H1 (cell line): ENCODE results near the gene AZGP1. TPM values are rescaled to one million over a fixed set of nuclear protein-coding genes. Genes with fewer than 3 reads are reported as not detected.

ENCODE experiments used
- CTCF ChIA-PET: fragments of 300-600 bp; sonication (Branson Sonifier 250); formaldehyde crosslinking; loops from one replicate; lab custom pipeline; 2021; ENCODE audit not compliant: partially characterized antibody; lab: Charles Lee
- POLR2A ChIA-PET: fragments of 300-600 bp; sonication (Branson Sonifier 250); formaldehyde crosslinking; loops from one replicate; lab custom pipeline; 2021; ENCODE audit warnings: inconsistent platforms; ENCODE audit not compliant: partially characterized antibody; lab: Charles Lee
- DNase-seq, 2 experiments: peaks; one replicate each; pipeline versions ENCODE4 v3.0.0 to v3.0.0-alpha.2; 2010 to 2022; ENCODE audit warnings: low spot score in 2 of 2, low read depth in 1 of 2, mixed read lengths in 1 of 2
- FAIRE-seq: peaks from 2 replicates; lab custom pipeline; 2011; peaks lifted over from hg19 to GRCh38; lab: Jason Lieb, UNC
- H2AFZ ChIP-seq: 2 replicates; pipeline ENCODE4 v1.8.1; 2012; ENCODE audit warnings: low read length, inconsistent platforms
- H2AK5ac ChIP-seq: 2 replicates; pipeline ENCODE4 v1.6.1; 2013; ENCODE audit warnings: low read depth, low read length
- H2BK120ac ChIP-seq: replicated peaks from 2 replicates; pipeline ENCODE3; 2013; ENCODE audit warnings: low read depth, low read length, inconsistent platforms
- H2BK12ac ChIP-seq: 2 replicates; pipeline ENCODE4 v1.6.1; 2013; ENCODE audit warnings: low read depth, low read length
- H2BK15ac ChIP-seq: 2 replicates; pipeline ENCODE4 v1.6.1; 2013; ENCODE audit warnings: low read length
- H2BK20ac ChIP-seq: 2 replicates; pipeline ENCODE4 v1.6.1; 2013; ENCODE audit warnings: low read length
- H2BK5ac ChIP-seq: 2 replicates; pipeline ENCODE4 v1.6.1; 2013; ENCODE audit warnings: low read depth, low read length
- H3K14ac ChIP-seq: 2 replicates; pipeline ENCODE4 v1.6.1; 2013; ENCODE audit warnings: inconsistent platforms; ENCODE audit not compliant: insufficient read length
- H3K18ac ChIP-seq: 2 replicates; pipeline ENCODE4 v1.6.1; 2013; ENCODE audit warnings: low read length; ENCODE audit errors: extremely low read depth
- H3K23ac ChIP-seq: 2 replicates; pipeline ENCODE4 v1.6.1; 2013; ENCODE audit warnings: inconsistent platforms; ENCODE audit not compliant: insufficient read length
- H3K23me2 ChIP-seq: 2 replicates; pipeline ENCODE4 v1.6.1; 2013; ENCODE audit warnings: low read depth, low read length
- H3K27ac ChIP-seq: 2 replicates; pipeline ENCODE4 v1.6.1; 2011; ENCODE audit warnings: low read depth, low read length, inconsistent platforms
- H3K27me3 ChIP-seq, 4 experiments: replicated peaks in 1 of 4; 1 replicate in 1 of 4; 2 replicates in 3 of 4; pipeline versions ENCODE4 v1.6.1 to v1.8.1; 2011 to 2013; ENCODE audit warnings: low read length in 3 of 4, mild to moderate bottlenecking in 3 of 4, inconsistent platforms in 2 of 4, mixed read lengths in 2 of 4, moderate library complexity in 1 of 4; ENCODE audit not compliant: control insufficient read depth in 3 of 4, insufficient read depth in 3 of 4; ENCODE audit errors: extremely low read depth in 1 of 4
- H3K36me3 ChIP-seq, 4 experiments: 2 replicates each; pipeline versions ENCODE4 v1.6.1 to v1.8.1; 2011 to 2013; ENCODE audit warnings: mild to moderate bottlenecking in 4 of 4, low read length in 3 of 4, moderate library complexity in 2 of 4, control low read depth in 1 of 4, inconsistent platforms in 1 of 4; ENCODE audit not compliant: insufficient read depth in 4 of 4, control insufficient read depth in 2 of 4
- H3K4ac ChIP-seq: replicated peaks from 2 replicates; pipeline ENCODE3; 2013; ENCODE audit warnings: low read length, low read depth, mixed read lengths, inconsistent platforms; ENCODE audit not compliant: insufficient read length
- H3K4me1 ChIP-seq, 4 experiments: replicated peaks in 1 of 4; 1 replicate in 1 of 4; 2 replicates in 3 of 4; pipeline versions ENCODE4 v1.6.1 to v1.8.1; 2011 to 2013; ENCODE audit warnings: low read length in 3 of 4, inconsistent platforms in 2 of 4, mixed read lengths in 1 of 4; ENCODE audit not compliant: insufficient read depth in 4 of 4, control insufficient read depth in 3 of 4
- H3K4me2 ChIP-seq, 2 experiments: 2 replicates each; pipeline versions ENCODE4 v1.6.1 to v1.8.1; 2011 to 2013; ENCODE audit warnings: low read depth in 2 of 2, low read length in 2 of 2, control low read depth in 1 of 2, inconsistent platforms in 1 of 2, mild to moderate bottlenecking in 1 of 2; ENCODE audit not compliant: insufficient read depth in 1 of 2
- H3K4me3 ChIP-seq, 4 experiments: fragments of 200-600, 300-600 bp in 1 of 4; sonication (generic), shearing (Covaris generic), sonication (Bioruptor Twin) in 1 of 4; 2 replicates each; pipeline versions ENCODE4 v1.5.1 to v1.8.1; 2011 to 2016; ENCODE audit warnings: low read length in 4 of 4, low read depth in 3 of 4, control low read depth in 2 of 4, inconsistent platforms in 2 of 4, mild to moderate bottlenecking in 2 of 4, mixed read lengths in 1 of 4, moderate library complexity in 1 of 4; ENCODE audit not compliant: insufficient read depth in 2 of 4; ENCODE audit errors: extremely low read depth in 1 of 4
- H3K56ac ChIP-seq: replicated peaks from 2 replicates; pipeline ENCODE3; 2013; ENCODE audit warnings: low read depth, mild to moderate bottlenecking, mixed read lengths, low read length, inconsistent platforms; ENCODE audit not compliant: insufficient read length
- H3K79me1 ChIP-seq: 2 replicates; pipeline ENCODE4 v1.6.1; 2013; ENCODE audit warnings: low read depth, low read length, control low read depth
- H3K79me2 ChIP-seq, 2 experiments: 2 replicates each; pipeline versions ENCODE4 v1.6.1 to v1.8.1; 2012 to 2013; ENCODE audit warnings: low read length in 2 of 2, mild to moderate bottlenecking in 2 of 2, inconsistent platforms in 1 of 2; ENCODE audit not compliant: insufficient read depth in 2 of 2, control insufficient read depth in 1 of 2
- H3K9ac ChIP-seq, 4 experiments: replicated peaks in 1 of 4; 1 replicate in 1 of 4; 2 replicates in 3 of 4; pipeline versions ENCODE4 v1.6.1 to v1.8.1; 2011 to 2013; ENCODE audit warnings: low read depth in 3 of 4, low read length in 3 of 4, control low read depth in 2 of 4, mild to moderate bottlenecking in 2 of 4, moderate library complexity in 2 of 4, inconsistent platforms in 1 of 4; ENCODE audit errors: extremely low read depth in 1 of 4
- H3K9me3 ChIP-seq, 2 experiments: 2 replicates each; pipeline versions ENCODE4 v1.6.1 to v1.8.1; 2012 to 2013; ENCODE audit warnings: mild to moderate bottlenecking in 2 of 2, moderate library complexity in 2 of 2, control low read depth in 1 of 2, inconsistent platforms in 1 of 2, low read depth in 1 of 2, low read length in 1 of 2, mixed read lengths in 1 of 2; ENCODE audit not compliant: insufficient read depth in 2 of 2
- H4K20me1 ChIP-seq, 2 experiments: replicated peaks in 1 of 2; 2 replicates each; pipeline versions ENCODE3 to v1.8.1; 2011 to 2013; ENCODE audit warnings: inconsistent platforms in 2 of 2, low read length in 2 of 2, mild to moderate bottlenecking in 1 of 2; ENCODE audit not compliant: insufficient read depth in 2 of 2, control insufficient read depth in 1 of 2
- H4K5ac ChIP-seq: 2 replicates; pipeline ENCODE4 v1.6.1; 2013; ENCODE audit warnings: low read length, low read depth, mixed read lengths, inconsistent platforms; ENCODE audit not compliant: insufficient read length
- H4K8ac ChIP-seq: 2 replicates; pipeline ENCODE4 v1.8.0; 2013; ENCODE audit warnings: mild to moderate bottlenecking, moderate library complexity, low read length, inconsistent platforms; ENCODE audit not compliant: insufficient read depth; ENCODE audit errors: extremely low read depth
- H4K91ac ChIP-seq: replicated peaks from 2 replicates; pipeline ENCODE3; 2013; ENCODE audit warnings: low read length, mixed read lengths, inconsistent platforms; ENCODE audit not compliant: insufficient read length
- BRCA1 ChIP-seq: IDR thresholded peaks from 2 replicates; pipeline ENCODE4 v1.6.1; 2012; ENCODE audit warnings: low read depth, low read length, improper control_type of control experiment
- CHD1 ChIP-seq: IDR thresholded peaks from 2 replicates; pipeline ENCODE4 v1.6.1; 2012; ENCODE audit warnings: low read depth, low read length, improper control_type of control experiment
- CTBP2 ChIP-seq: IDR thresholded peaks from 2 replicates; pipeline ENCODE4 v1.7.0; 2011; ENCODE audit warnings: borderline replicate concordance, mild to moderate bottlenecking, moderate library complexity, mixed read lengths, low read length; ENCODE audit not compliant: insufficient read depth, insufficient read length
- NRF1 ChIP-seq: IDR thresholded peaks from 2 replicates; pipeline ENCODE4 v1.6.1; 2011; ENCODE audit warnings: mild to moderate bottlenecking, low read depth, low read length, improper control_type of control experiment
- SIN3A ChIP-seq, 2 experiments: IDR thresholded peaks in 1 of 2; conservative IDR thresholded peaks in 1 of 2; 2 replicates each; pipeline ENCODE4 v1.6.1; 2011 to 2012; ENCODE audit warnings: low read length in 2 of 2, improper control_type of control experiment in 1 of 2, low read depth in 1 of 2, mild to moderate bottlenecking in 1 of 2
- WGBS, 2 experiments: shearing (Covaris generic) in 1 of 2; methylation state at CpG; one replicate each; pipeline versions ENCODE4 v1.1.6 to v1.1.7; 2013 to 2015; ENCODE audit warnings: low lambda C conversion rate in 2 of 2, mixed read lengths in 2 of 2, inconsistent platforms in 1 of 2, low coverage in 1 of 2, missing lambda C conversion rate in 1 of 2; ENCODE audit not compliant: insufficient replicate concordance in 2 of 2, insufficient coverage in 1 of 2, insufficient read length in 1 of 2; ENCODE audit errors: extremely low coverage in 1 of 2, missing lambda C conversion rate in 1 of 2; 5-methylcytosine and 5-hydroxymethylcytosine counted together
- polyA plus RNA-seq, 7 experiments: library from polyadenylated mRNA; depleted of rRNA in 3 of 7; stranded (reverse) in 5 of 7; unstranded in 2 of 7; fragments of >200 nt in 5 of 7; fragments of 200-250 nt in 2 of 7; gene quantifications; 1 replicate in 5 of 7; 2 replicates in 1 of 7; 4 replicates in 1 of 7; pipeline versions ENCODE4 v1.2.1 to v1.2.3, GENCODE V29; 2011 to 2013; ENCODE audit warnings: missing spikeins in 2 of 7, mixed read lengths in 2 of 7
- total RNA-seq: library from RNA; stranded (reverse); fragmentation: NEBNext Ultra II Directional; extraction: Animal tissue kit (Norgen Biotek cat#: 25700); gene quantifications from 2 replicates; pipeline ENCODE4 v1.2.1, GENCODE V29; 2021
- TF ChIP-seq, protein P1 (sequence below): IDR thresholded peaks from 2 replicates; pipeline ENCODE4 v1.6.1; 2011; ENCODE audit warnings: low read length, improper control_type of control experiment

Gene AZGP1
- total and polyA plus RNA-seq, 2 of the 8 experiments (the other 6 are each of a cell fraction or from before 2014, with no cell fraction given), result 0.52 to 0.68 TPM

DNA sequence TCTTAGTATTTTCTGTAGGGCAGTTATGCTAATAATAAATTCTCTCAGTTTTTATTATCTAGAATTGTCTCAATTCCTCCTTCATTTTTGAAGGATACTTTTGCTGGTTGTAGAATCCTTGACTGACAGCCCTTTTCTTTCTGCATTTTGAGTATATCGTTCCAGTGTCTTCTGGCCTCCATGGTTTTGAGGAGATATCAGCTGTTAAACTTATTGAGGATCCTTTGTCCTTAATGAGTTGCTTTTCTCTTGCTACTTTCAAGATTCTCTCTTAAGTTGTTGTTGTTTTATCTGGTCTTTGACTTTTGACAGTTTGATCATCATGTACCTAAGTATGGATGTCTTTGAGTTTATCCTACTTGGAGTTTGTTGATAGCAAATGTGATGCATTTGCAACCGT, 37.5 kb downstream of the AZGP1 start:
- no peaks in the 10 kb centered on the region for H3K23me2 ChIP-seq
- H3K27me3 ChIP-seq, result no peaks in the 10 kb centered on the region; a peak in 1 of 7 replicates
- no peak overlapping the region for H3K9ac ChIP-seq
- peaks cover 0 to 7% (median 1%) of the 10 kb centered on the region in 4 experiments; a peak in 6 of 7 replicates for H3K4me1 ChIP-seq
- no peak overlapping the region for H3K4me2 ChIP-seq
- no peak overlapping the region for H4K91ac ChIP-seq
- no peak overlapping the region for H2BK15ac ChIP-seq
- peaks cover 26 to 28% of the 10 kb centered on the region in 2 experiments for H3K9me3 ChIP-seq
- no peak overlapping the region for H4K5ac ChIP-seq
- H2BK20ac ChIP-seq, result no peak overlapping the region
- FAIRE-seq, result peak; percentile 77
- no peak overlapping the region for H3K56ac ChIP-seq
- no peak overlapping the region for H2BK5ac ChIP-seq
- H3K36me3 ChIP-seq, result peaks cover 0 to 6% (median 0%) of the 10 kb centered on the region in 4 experiments; a peak in 3 of 8 replicates
- no peaks in the 10 kb centered on the region for H3K79me2 ChIP-seq
- no peak overlapping the region for H3K4ac ChIP-seq
- H3K14ac ChIP-seq, result no peak overlapping the region
- POLR2A ChIA-PET, result interaction anchor here (0.6 to 2.1 kb wide), 5 partner anchors 9 to 25 kb away, joined by 3 to 8 read pairs (median 3); partner anchors contain the start of gene GJC3
- H2BK12ac ChIP-seq, result no peak overlapping the region
- H3K79me1 ChIP-seq, result no peaks in the 10 kb centered on the region
- CTCF ChIA-PET, result interaction anchor here (1.1 to 2.5 kb wide), 5 partner anchors 9 to 56 kb away, joined by 3 to 8 read pairs (median 4); partner anchors contain the start of gene GJC3
- H3K27ac ChIP-seq, result no peak overlapping the region
- no peak overlapping the region for H3K18ac ChIP-seq
- no peak overlapping the region for H3K23ac ChIP-seq
- no peak overlapping the region for H4K8ac ChIP-seq
- no peak overlapping the region for H2BK120ac ChIP-seq
- no peak for DNase-seq
- H3K4me3 ChIP-seq, result no peak overlapping the region
- H2AK5ac ChIP-seq, result no peak overlapping the region
- H2AFZ ChIP-seq, result no peak overlapping the region
- 92% methylated on average over 2 of the region's 2 CpGs; no CpG with 5 or more reads in 1 of the 2 experiments for WGBS, 2 experiments
- H4K20me1 ChIP-seq, result no peaks in the 10 kb centered on the region
- TF ChIP-seq CHD1, result no peak
- TF ChIP-seq CTBP2, result no peak
- no peak for TF ChIP-seq BRCA1
- no peak for TF ChIP-seq SIN3A (conservative IDR thresholded peaks at IDR 0.05 in 1 of 2, IDR thresholded peaks at IDR 0.05 in 1 of 2; ENCODE audit: low read depth in 1 of 2, low read length in 2 of 2)
- TF ChIP-seq, protein P1, sequence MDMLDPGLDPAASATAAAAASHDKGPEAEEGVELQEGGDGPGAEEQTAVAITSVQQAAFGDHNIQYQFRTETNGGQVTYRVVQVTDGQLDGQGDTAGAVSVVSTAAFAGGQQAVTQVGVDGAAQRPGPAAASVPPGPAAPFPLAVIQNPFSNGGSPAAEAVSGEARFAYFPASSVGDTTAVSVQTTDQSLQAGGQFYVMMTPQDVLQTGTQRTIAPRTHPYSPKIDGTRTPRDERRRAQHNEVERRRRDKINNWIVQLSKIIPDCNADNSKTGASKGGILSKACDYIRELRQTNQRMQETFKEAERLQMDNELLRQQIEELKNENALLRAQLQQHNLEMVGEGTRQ, result no peak
- no peak for TF ChIP-seq NRF1
